T-helper 22 cell (primary cell): ENCODE results near the gene NCOA6.

ENCODE experiments used
- DNase-seq: peaks from one replicate; pipeline ENCODE4 v3.0.0-alpha.2; 2020; ENCODE audit warnings: low read depth

NCOA6 gene

DNA sequence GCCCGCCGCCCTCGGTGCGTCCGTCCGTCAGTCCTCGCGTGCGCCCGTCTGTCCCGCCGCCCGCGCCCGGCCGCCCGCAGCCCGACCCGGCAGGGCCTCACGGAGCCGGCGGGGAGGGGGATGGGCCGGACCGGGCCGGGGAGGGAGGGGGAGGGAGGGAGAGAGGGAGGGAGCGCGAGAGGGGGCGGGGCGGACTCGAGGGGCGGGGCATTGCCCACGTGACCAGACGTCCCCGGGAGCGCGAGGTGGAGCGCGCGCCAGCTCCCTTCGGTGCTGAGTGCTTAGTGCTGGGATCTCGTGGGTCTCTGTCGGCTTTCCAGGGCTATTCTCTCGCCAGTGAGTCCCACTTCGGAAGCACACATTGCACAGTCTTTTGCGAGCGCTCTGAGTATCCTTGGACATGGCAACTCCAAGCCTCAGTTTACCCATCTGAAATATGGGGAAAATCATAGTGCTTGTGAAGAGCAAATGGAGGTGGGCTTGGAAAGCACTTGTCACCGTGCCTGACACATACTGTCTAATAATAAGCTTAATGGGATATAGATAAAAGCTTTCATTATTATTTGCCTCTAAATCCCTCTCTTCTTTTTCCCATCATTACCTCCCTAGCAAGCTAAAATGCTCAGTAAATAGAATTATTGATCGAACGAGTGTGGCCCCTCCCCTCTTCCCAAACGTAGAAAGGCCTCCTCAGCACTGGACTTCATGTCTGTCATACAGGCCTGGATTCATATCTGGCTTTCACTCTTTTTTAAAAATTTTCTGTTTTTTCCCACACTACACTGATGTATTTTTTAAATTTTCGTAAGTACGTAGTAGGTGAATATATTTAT lies at the start of gene NCOA6:
TSS of gene NCOA6 (minus strand) at position 122 of the 833 bp plus-strand sequence. CDS start 43,296 bp downstream, outside the sequence.
- DNase-seq = peak; percentile 75

DNA sequence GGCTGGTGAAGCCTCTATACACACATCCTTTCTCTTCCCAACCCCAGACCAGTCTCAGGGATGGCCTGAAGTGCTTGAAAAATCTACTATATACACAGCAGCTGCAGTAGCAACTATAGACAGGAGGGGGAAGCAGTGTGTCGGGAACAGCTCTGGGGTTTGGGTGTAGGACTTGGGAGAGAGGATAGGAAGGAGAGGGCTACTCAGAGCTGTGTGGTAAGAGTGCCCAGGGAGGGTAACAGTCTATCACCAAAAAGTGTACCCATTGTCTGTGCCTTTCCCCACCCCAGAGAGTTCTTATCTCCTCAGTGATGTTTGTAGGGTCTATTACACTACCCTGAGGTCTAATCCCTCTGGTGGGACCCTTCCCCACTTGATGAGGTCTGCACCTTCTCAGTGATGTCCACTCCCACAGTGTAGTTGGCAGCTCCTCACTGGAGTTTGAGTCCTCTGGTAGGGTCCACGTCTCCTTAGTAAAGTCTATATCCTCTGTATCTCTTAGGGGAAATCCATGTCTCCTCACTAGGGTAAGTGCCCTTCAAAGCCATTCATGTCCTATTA lies 48.7 kb upstream of the NCOA6 start:
- DNase-seq = no peak

DNA sequence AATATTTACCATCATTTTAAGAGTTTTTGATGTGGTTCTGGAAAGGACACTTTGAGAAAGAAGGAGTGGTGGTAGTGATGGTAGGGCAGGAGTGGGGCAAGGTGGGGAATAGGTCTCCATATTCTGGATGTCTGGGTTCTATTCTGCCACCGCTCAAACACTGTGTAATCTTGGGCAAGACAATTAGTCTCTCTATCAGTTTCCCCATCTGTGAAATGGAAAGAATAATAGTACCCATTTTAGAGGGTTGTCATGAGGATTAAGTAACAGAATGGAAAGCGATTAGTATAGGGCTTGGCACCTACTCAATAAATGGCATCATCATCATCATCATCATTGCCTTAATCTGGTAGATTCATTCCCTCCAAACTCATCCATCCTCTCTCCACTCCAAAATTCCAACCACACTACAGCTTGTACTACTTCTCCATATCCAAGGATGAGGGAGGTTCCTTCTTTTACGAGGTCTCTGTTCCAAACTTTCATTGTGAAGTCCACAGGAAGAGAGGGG lies 48.2 kb upstream of the NCOA6 start:
- no peak for DNase-seq

DNA sequence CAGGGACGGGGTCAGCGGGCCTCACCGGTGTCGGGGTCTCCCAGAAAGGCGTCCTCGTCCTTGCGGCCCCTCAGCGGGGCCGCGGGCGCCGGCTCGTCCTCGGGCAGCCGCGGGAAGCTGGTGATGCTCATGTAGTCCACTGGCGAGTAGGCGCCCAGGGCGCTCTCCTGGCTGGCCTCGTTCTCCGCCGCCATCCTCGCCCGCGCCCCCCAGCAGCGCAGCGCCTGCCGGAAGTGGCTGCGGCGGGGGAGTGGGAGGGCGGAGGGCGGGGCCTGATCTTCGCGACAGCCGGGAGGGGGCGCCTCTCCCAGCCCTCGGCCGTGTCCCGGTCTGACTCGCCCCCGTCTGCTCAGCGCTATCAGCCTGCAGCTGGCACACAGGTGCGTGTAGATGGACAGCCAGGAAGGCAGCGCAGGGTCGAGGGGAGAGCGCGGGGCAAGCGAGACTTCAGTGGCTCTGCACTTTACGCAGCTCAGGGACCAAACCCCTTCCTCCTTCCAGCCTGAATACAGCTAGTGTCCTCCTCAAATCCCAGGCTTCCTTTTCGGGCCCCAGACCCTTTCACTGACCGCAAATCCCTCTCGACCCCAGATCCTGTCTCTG lies 47.3 kb upstream of the NCOA6 start, which contains the start of gene GGT7:
TSS of gene GGT7 (minus strand) at position 235 of the 603 bp plus-strand sequence. CDS start at position 194, 41 bp downstream.
- peak; percentile 76 for DNase-seq

DNA sequence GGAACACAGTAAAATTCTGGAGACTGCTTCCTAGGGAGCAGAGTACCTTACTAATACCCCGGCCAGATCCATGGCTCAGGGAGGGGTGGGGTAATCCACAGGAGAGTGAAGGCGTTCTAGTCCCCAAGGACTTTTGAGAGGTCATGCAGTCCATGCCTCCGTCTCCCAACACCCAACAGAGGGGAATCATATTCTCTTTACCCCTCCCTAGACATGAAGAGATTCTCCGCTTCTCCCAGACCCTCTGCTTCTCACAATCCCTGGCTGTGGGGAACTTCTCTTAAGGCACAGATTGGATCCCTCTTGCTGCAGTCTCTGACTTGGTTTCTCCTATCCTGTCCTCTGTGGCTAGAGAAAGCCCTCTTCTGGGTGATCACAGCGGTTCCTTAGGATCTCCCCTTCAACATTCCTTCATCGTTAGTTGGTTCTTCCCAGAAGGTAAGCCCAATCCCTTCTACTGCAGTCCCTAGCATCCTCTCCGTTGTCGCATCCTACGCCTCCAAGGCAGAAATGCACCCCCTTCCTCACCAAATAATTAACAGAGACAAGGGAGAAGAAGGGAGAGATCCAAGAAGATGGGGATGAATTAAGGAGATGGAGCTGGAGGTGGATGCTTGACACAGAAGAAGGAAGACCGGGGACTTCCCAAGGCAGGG lies 46.6 kb upstream of the NCOA6 start:
- DNase-seq = no peak

DNA sequence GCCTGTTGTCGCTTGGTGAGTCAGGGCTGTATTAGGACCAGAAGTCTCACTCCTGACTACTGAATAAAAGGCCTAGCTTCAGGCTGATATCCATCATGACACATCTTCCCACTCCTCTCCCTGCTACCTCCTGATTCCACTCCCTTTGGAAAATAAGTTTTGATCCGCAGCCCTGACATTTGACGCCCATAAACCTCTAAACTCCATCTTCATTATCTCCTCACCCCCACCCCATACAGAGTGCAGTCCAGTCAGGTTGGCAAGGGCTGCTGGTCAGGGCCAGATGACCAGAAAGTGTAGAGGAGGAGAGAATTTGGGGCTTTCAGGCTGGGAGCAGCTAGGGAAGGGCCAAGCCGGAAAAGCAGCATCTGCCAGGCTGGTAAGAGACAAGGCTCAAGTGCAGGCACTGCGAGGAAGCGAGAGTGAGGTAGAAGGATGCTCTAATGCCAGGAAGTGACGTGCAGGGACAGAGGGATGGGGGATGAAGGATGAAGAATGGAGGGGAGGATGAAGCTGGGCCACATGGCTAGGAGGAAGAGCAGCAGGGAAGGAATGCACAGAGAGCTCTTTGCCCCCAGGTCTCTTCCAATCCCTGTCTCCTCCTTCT lies 46.0 kb upstream of the NCOA6 start:
- DNase-seq = no peak

DNA sequence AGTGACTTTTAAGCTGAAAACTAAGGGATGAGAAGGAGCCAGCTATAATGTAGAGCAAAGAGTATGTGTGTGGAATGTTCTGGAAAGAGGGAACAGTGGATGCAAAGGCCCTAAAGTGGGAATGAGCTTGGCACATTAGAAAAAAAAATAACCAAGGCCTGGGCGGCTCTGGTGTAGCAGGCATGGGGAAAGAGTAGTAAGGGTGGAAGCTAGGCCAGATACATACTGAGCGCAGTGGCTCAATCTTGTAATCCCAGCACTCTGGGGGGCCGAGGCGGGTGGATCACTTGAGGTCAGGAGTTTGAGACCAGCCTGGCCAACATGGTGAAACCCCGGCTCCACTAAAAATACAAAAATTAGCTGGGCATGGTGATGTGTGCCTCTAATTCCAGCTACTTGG lies 38.8 kb upstream of the NCOA6 start:
- no peak for DNase-seq

DNA sequence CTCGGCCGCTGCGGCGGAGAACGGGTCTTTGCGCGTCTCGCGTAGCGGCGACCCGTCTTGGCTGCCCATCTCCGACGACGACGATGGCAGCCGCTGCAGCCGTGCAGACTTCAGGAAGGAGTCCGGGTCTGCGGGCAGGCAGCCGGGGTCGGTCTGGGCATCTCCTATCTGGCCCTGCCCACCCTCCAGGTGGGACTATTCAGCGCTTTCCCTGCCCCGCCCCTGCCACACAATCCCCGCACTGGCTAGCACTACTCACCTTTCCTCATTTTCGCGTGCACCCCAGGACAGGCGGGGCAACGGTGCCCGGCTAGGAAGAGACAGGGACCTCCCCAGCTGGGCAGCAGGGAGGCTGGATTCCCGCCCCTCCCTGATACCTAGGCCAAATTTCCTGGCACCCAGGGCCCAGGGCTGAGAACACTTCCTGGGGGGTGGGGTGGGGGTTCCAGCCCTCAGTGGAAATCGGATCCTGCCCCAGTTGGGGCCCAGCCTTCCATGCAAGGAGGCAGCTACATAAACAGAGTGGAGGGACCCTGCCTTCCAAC lies 38.0 kb upstream of the NCOA6 start:
- no peak for DNase-seq

DNA sequence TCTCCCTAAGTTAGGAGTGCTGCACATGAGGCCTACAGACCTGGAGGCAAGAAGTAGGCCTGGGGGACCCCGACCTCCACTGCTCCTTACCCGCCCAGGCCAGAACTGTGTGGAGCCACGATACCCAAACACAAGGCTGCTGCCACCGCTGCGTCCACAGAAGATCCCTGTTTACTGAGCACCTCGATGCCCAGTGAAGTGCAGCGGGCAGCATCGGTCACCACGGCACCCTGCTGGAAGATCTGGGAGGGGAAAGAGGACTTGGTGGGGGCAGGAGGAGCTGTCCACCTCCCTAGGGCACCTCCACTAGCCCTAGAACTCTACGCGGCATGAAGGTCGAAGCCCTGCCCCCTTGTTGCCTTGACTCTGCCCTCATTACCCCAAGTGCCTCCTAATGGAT lies 37.3 kb upstream of the NCOA6 start:
- no peak for DNase-seq

DNA sequence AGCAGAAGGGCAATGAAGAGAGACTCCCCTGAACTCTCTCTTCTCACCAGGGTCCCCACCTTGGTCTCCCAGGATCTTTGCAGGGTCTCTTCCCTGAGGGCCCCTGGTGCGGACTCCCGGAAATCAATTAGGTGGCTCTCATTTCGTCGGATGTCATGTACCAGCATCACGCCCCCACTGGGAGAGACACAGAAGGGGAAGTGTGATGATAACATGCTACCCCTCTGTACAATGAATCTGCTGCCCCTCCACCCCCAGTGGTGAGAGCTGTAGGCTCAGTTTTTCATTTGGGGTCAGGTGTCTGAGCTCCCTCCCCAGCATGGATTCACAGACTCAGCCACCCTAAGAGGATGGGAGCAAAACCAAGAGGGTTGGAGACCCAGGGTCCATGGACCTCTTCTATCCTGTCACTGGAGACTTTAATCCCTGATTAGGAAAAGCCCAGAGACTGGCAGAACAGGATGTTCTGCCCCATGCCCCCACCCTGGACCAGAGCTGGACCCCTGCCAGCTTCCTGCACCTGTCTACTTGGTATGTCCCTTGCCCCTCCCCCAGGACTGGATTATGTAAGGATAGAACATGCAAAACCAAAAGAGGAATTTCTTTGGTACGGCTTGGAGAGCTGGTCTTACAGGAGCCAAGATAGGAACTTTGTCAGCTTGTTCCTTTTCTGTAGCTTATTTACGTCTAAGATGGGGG lies 36.1 kb upstream of the NCOA6 start:
- no peak for DNase-seq

DNA sequence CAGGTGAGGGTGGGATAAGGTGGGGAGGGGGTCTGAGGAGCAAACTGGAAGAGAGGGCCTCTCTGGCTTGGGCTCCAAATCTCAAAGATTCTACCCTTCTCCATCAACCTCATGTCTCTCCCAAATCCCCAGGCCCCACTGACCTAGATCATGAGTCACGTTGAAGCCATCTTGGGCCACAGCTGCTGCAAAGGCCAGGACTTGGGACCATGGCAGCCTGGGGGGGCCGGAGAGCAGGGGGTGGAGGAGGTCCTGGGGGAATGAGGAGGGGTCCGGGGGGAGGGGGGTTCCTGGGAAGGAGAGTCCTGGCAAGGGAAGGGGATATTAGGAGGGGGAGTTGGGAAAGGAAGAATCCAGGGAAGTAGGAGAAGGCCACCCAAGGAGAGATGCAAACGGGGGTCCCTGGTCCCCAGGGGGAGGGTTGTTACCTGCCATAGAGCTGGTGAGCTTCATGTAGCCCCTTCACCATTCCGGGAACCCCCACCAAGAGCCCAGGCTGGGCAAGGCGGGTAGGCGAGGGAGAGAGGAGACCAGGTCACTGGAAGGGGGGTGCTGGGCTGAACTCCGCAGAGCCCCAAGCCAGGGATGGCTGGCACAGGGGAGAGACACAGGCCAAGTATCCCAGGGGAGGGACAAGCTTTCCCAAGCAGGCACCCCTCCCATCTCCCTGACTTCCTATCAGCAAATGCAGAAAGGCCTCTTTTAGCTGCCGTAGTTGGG lies 34.5 kb upstream of the NCOA6 start:
- no peak for DNase-seq

DNA sequence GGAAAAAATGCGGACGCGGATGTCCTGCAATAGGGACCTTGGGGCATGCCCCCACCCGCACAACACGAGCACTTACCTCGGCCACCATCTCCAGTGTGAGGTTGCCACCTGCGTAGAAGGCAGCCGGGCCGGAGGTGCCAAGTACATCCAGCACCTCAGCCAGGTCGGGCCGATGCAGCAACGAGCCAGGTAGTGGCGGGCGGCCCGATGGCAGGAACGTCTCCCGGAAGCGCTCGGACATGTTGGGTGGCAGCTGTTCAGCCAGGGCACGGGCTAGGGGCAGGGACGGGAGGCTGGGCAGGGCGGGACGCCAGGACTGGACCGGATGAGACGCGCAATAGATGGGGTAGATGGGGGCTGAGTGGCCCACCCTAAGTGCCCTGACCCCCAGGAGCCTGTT lies 33.9 kb upstream of the NCOA6 start:
- no peak for DNase-seq

DNA sequence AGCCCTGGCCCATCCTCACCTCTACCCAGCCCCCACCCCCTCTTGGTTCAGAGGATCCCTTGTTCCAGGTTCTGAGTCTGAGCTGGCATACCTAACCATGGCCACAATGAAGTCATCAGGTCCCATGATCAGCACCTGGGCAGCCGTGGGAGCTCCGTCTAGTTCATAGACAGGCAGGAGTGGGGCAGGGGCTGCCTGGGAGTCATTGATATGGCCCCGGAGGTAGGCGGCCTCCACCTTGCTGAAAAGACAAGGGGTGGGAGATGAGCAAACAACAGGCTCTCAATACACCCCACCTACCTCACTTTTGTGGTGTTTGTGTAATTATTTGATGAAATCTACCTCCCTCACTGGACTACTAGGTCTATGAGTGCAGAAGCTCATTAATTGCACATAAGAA lies 26.8 kb upstream of the NCOA6 start:
- DNase-seq = no peak

DNA sequence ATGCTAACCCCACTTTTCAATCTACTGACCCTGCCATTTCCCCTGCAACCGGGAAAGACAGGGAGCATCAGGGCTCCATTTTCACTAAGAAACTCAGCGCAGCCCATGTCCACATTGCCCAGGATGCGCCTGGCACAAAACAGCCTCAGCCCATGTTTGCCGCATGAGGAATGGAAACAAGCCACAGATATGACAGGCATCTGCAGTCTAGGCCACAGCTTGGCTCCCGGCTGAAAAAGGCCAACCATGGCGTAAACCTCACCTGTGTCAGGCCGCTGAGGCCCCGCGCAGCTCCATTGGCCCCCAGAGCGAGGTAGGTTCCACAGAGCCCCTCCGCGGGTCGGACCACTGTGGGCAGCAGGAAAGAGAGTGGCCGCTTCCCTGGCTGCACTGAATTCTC lies 25.5 kb upstream of the NCOA6 start:
- no peak for DNase-seq

DNA sequence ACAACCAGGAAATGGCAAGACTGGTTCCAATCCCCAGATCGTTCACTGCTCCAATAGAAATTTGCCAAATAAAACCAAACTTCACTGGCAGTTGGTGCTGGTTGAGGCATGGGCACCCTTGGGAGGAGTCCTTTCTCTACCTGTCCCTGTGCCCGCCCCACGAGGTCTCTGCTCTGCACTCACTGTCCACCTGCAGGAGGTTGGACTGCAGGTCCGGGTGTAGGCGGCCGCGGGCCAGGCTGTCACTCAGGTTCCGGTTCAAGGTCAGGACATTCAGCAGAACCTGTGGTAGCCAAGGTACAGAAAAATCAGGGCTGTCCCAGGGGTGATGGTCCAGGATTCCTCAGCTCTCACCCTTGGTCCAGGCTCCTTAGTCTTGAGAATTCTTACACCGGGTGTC lies 24.3 kb upstream of the NCOA6 start:
- DNase-seq = no peak

DNA sequence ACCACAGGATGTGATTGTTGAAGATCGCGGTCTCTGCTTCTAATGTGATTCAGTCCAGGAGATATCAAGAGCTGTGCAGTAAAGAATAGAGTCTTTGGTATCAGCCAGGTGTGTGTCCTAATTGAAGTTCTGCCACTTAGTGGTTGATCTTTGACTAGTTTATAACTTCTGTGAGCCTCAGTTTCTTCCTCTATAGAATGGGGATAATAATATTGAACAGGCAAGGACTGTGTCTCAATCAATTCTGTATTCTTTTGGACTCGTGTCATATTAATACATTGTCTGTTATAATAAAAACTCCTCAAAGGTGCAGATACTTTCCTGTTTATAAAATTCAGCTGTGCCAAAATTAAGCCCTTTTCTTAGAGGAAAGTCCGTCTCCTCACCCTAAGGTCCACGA lies 23.1 kb upstream of the NCOA6 start:
- no peak for DNase-seq

DNA sequence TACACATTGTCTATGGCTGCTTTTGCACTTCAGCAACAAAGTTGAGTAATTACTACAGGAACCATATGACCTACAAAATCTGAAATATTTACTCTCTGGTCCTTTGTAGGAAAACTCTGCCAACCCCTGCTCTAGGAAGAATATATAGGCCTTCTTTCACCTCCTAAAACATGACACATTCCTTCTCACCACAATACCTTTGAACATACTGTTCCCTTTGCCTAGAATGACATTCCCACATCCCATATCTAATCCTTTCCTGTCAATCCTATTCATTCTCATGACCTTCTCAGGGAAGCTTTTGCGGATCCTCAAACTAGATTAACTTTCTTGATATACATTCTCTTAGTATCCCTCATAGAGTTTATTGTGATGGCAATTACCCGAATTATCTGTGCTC lies 18.0 kb upstream of the NCOA6 start:
- DNase-seq = no peak

DNA sequence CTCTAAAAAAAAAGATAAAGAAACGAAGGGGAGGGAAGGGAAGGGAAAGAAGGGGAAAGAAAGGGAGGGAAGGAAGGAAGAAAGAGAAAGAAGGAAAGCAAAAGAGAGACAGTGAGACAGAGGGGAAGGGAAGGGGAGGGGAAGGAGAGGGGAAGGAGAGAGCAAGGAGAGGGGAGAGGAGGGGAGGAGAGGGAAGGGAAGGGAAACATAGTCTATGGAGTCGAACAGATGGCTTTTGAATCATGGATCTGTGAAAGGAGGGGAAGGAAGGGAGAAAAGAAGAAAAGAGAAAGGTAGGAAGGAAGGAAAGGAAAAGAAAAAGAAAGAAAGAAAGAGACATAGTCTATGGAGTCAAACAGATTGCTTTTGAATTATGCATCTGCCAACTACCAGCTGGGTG lies 16.7 kb upstream of the NCOA6 start:
- DNase-seq = no peak

DNA sequence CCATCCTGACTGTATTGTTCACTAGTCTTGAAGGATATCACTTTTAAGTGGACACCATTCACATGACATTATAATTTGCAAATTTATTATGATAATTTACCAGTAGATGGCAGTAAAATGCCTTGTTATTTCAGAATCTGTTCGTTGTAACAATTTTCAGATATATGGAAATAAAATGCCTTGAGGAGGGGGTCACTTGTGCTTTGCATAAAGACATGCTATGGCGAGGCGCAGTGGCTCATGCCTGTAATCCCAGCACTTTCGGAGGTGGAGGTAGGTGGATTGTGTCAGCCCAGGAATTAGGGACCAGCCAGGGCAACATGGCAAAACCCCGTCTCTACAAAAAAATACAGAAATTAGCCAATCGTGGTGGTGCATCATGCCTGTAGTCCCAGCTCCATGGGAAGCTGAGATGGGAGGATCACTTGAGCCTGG lies 9.0 kb upstream of the NCOA6 start:
- no peak for DNase-seq

DNA sequence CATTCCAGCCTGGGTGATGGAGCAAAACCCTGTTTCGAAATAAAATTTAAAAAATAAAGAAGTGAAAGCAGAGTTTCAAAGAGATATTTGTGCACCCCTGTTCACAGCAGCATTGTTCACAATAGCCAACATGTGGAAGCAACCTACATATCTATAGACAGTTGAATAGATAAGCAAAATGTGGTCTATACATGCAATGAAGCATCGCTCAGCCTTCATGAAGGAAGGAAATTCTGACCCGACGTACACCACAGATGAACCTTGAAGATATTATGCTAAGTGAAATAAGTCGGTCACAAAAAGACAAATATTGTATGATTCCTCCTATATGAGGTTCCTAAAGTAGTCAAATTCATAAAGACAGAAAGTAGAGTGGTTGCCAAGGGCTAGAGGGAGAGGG lies 6.5 kb upstream of the NCOA6 start:
- no peak for DNase-seq

DNA sequence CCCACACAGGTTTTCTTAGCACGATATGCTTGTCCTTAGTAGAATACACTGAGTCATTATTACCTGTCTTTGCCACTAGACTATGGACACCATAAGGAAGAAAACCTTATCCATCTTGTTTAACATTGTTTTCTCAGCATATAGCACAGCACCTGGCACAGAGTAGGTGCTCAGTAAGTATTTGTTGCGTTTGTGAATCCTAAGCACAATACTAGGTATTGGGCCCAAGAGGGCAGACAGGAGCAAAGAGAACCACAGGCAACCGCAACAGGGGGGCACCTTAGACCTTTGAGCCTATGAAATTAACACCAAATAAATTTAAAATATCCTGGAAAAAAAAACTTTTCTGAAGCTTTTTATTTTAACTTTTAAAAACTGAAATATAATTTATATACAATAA lies 3.7 kb upstream of the NCOA6 start:
- DNase-seq = no peak
